GM23248 (cell line): ENCODE data around the gene ULBP1. TPM values are rescaled to one million over a fixed set of nuclear protein-coding genes. Genes with fewer than 3 reads are reported as not detected.
"Not testable (repeated sequence)": the region's sequence is repeated elsewhere in the genome, so short reads cannot be mapped to it uniquely, and the experiment has no call there.

ENCODE experiments used
- DNase-seq: peaks from one replicate; pipeline ENCODE4 v3.0.0-alpha.2; 2015
- H2AFZ ChIP-seq: fragments of 200-600 bp; sonication (generic); 2 replicates; pipeline ENCODE4 v1.6.1; 2016; ENCODE audit warnings: antibody characterized with exemption
- H3F3A ChIP-seq: fragments of 200-600 bp; sonication (generic); 2 replicates; pipeline ENCODE4 v1.6.1; 2016; ENCODE audit warnings: mild to moderate bottlenecking, antibody characterized with exemption, mixed run types; ENCODE audit not compliant: insufficient read depth
- H3K27ac ChIP-seq: fragments of 200-600 bp; sonication (generic); 2 replicates; pipeline ENCODE4 v1.5.1; 2016; ENCODE audit warnings: mild to moderate bottlenecking
- H3K27me3 ChIP-seq: fragments of 200-600 bp; sonication (generic); replicated peaks from 2 replicates; pipeline ENCODE4 v1.6.1; 2016; ENCODE audit warnings: mild to moderate bottlenecking; ENCODE audit not compliant: insufficient read depth
- H3K36me3 ChIP-seq: fragments of 200-600 bp; sonication (generic); 2 replicates; pipeline ENCODE4 v1.6.1; 2016; ENCODE audit warnings: low read depth, mild to moderate bottlenecking
- H3K4me1 ChIP-seq: fragments of 200-600 bp; sonication (generic); 2 replicates; pipeline ENCODE4 v1.6.1; 2016; ENCODE audit warnings: mild to moderate bottlenecking; ENCODE audit not compliant: insufficient read depth
- H3K4me2 ChIP-seq: fragments of 200-600 bp; sonication (generic); one replicate; pipeline ENCODE4 v1.6.1; 2016; ENCODE audit warnings: mild to moderate bottlenecking; ENCODE audit not compliant: unreplicated experiment
- H3K4me3 ChIP-seq: fragments of 200-600 bp; sonication (generic); 2 replicates; pipeline ENCODE4 v1.5.1; 2016; ENCODE audit warnings: mild to moderate bottlenecking
- H3K79me2 ChIP-seq: fragments of 200-600 bp; sonication (generic); 2 replicates; pipeline ENCODE4 v1.6.1; 2016; ENCODE audit warnings: mild to moderate bottlenecking; ENCODE audit not compliant: insufficient read depth
- H3K9ac ChIP-seq: fragments of 200-600 bp; sonication (generic); 2 replicates; pipeline ENCODE4 v1.6.1; 2016; ENCODE audit warnings: mild to moderate bottlenecking
- H3K9me2 ChIP-seq: fragments of 200-600 bp; sonication (generic); 2 replicates; pipeline ENCODE4 v1.6.1; 2016; ENCODE audit warnings: mixed run types, mild to moderate bottlenecking, moderate library complexity; ENCODE audit not compliant: insufficient read depth
- H3K9me3 ChIP-seq: fragments of 200-600 bp; sonication (generic); one replicate; pipeline ENCODE4 v1.6.1; 2017; ENCODE audit warnings: low read depth
- H4K20me1 ChIP-seq: fragments of 200-600 bp; sonication (generic); 2 replicates; pipeline ENCODE4 v1.6.0; 2016; ENCODE audit not compliant: insufficient read depth
- EZH2 ChIP-seq: fragments of 200-600 bp; sonication (generic); IDR thresholded peaks from 2 replicates; pipeline ENCODE4 v1.6.1; 2018; ENCODE audit warnings: antibody characterized with exemption, mild to moderate bottlenecking; ENCODE audit not compliant: insufficient read depth, poor library complexity, severe bottlenecking
- EZH2phosphoT487 ChIP-seq: fragments of 200-600 bp; sonication (generic); IDR thresholded peaks from 2 replicates; pipeline ENCODE4 v1.6.1; 2018; ENCODE audit warnings: antibody characterized with exemption, moderate library complexity, mild to moderate bottlenecking, low read depth; ENCODE audit not compliant: insufficient read depth
- WGBS, 2 experiments: methylation state at CpG; one replicate each; pipeline ENCODE4 v1.1.6; 2015 to 2017; ENCODE audit warnings: low lambda C conversion rate in 2 of 2, low coverage in 1 of 2; ENCODE audit errors: missing lambda C conversion rate in 2 of 2; 5-methylcytosine and 5-hydroxymethylcytosine counted together
- in situ Hi-C: fragments of 300-500 bp; cut with MboI; formaldehyde crosslinking; loops from 2 replicates; pipeline ENCODE4 v1.15.0; 2020
- polyA plus RNA-seq: library from polyadenylated mRNA; unstranded; fragments of >200 nt; fragmentation: Nextera tagmentation; extraction: Ambion mirVana; gene quantifications from 2 replicates; pipeline ENCODE4 v1.2.1, GENCODE V29; 2016
- total RNA-seq: library from RNA; depleted of rRNA; stranded (reverse); fragments of >200 nt; shearing (Covaris generic); gene quantifications from 2 replicates; pipeline ENCODE4 v1.2.3, GENCODE V29; 2014; rRNA removed

Gene ULBP1
- total and polyA plus RNA-seq, 2 experiments from 2014 or later = 6.1 to 9.1 TPM

GRCh38 chr6:150018846-150019580, 55.3 kb downstream of the ULBP1 start:
- WGBS, 2 experiments = 47 to 49% methylated on average over 6 of the region's 6 CpGs
- H3K4me3 ChIP-seq = no peak overlapping the region

GRCh38 chr6:150021870-150022269, 58.1 kb downstream of the ULBP1 start:
- DNase-seq, H3K9me3 ChIP-seq, H3K36me3 ChIP-seq, H3K27me3 ChIP-seq, in situ Hi-C loops, H3K79me2 ChIP-seq, H3K4me3 ChIP-seq, H3F3A ChIP-seq, H2AFZ ChIP-seq, H3K4me2 ChIP-seq, H3K9ac ChIP-seq, H4K20me1 ChIP-seq, H3K4me1 ChIP-seq, H3K9me2 ChIP-seq, H3K27ac ChIP-seq: not testable (repeated sequence)
- 79 to 94% methylated on average over 2 of the region's 6 CpGs for WGBS, 2 experiments

More at GRCh38 chr6:150018846-150019580, 55.3 kb downstream of the ULBP1 start:
- Histone ChIP-seq H3K9me2 (no peaks in the 10 kb centered on the region), H3K27me3 (peaks cover 24% of the 10 kb centered on the region), H2AFZ (no peak overlapping the region), H3K4me1 (no peaks in the 10 kb centered on the region), H3K27ac (no peak overlapping the region), H3K9ac (no peak overlapping the region), H3K9me3 (no peaks in the 10 kb centered on the region), H3K79me2 (no peaks in the 10 kb centered on the region), H3F3A (no peaks in the 10 kb centered on the region), H3K4me2 (no peak overlapping the region), H4K20me1 (no peaks in the 10 kb centered on the region), H3K36me3 (no peaks in the 10 kb centered on the region)
- in situ Hi-C loops = loop anchor here (10.0 kb wide), 1 partner anchor 84 kb away; no protein-coding TSS in a partner anchor
- TF ChIP-seq EZH2 = no peak
- TF ChIP-seq EZH2phosphoT487 = no peak
- DNase-seq = no peak

Other genes starting within 250 kb of the ULBP1 start
- 18.1 and 20.2 TPM in 2 replicates for gene LATS1, start 245.8 kb upstream of the ULBP1 start, total RNA-seq
- 11.5 and 12.8 TPM in 2 replicates for gene LATS1, start 245.8 kb upstream of the ULBP1 start, polyA plus RNA-seq
- 35.8 and 58.0 TPM in 2 replicates for gene NUP43, start 217.4 kb upstream of the ULBP1 start, total RNA-seq
- 16.1 and 16.4 TPM in 2 replicates for gene NUP43, start 217.4 kb upstream of the ULBP1 start, polyA plus RNA-seq
- gene PCMT1, start 214.2 kb upstream of the ULBP1 start, total RNA-seq = 132 and 165 TPM in 2 replicates
- 183 and 184 TPM in 2 replicates for gene PCMT1, start 214.2 kb upstream of the ULBP1 start, polyA plus RNA-seq
- gene LRP11, start 99.6 kb upstream of the ULBP1 start, total RNA-seq = 108 and 168 TPM in 2 replicates
- 44.9 and 50.3 TPM in 2 replicates for gene LRP11, start 99.6 kb upstream of the ULBP1 start, polyA plus RNA-seq
- 8.6 and 10.4 TPM in 2 replicates for gene RAET1E, start 65.8 kb upstream of the ULBP1 start, total RNA-seq
- 8.1 and 8.8 TPM in 2 replicates for gene RAET1E, start 65.8 kb upstream of the ULBP1 start, polyA plus RNA-seq
- gene RAET1G, start 40.8 kb upstream of the ULBP1 start, total RNA-seq = 5.2 and 8.9 TPM in 2 replicates
- 15.5 and 15.8 TPM in 2 replicates for gene RAET1G, start 40.8 kb upstream of the ULBP1 start, polyA plus RNA-seq
- gene ULBP2, start 21.9 kb upstream of the ULBP1 start, total RNA-seq = 11.4 and 23.8 TPM in 2 replicates
- gene ULBP2, start 21.9 kb upstream of the ULBP1 start, polyA plus RNA-seq = 29.5 and 30.1 TPM in 2 replicates
- not detected in 2 replicates for gene RAET1L, start 61.6 kb downstream of the ULBP1 start, total RNA-seq
- not detected in 2 replicates for gene RAET1L, start 61.6 kb downstream of the ULBP1 start, polyA plus RNA-seq
- gene ULBP3, start 105.2 kb downstream of the ULBP1 start, total RNA-seq = 10.1 and 12.6 TPM in 2 replicates
- 3.7 and 4.4 TPM in 2 replicates for gene ULBP3, start 105.2 kb downstream of the ULBP1 start, polyA plus RNA-seq
- gene PPP1R14C, start 179.1 kb downstream of the ULBP1 start, total RNA-seq = 6.3 and 8.2 TPM in 2 replicates
- 9.4 and 10.1 TPM in 2 replicates for gene PPP1R14C, start 179.1 kb downstream of the ULBP1 start, polyA plus RNA-seq